Skin of body (tissue), 2 donors: ENCODE measurements around the gene LAMP2. TPM values are rescaled to one million over a fixed set of nuclear protein-coding genes. Genes with fewer than 3 reads are reported as not detected.
A peak's percentile ranks its signal among the peaks of the same experiment; 100 is the strongest.
"Not testable (repeated sequence)": the region's sequence is repeated elsewhere in the genome, so short reads cannot be mapped to it uniquely, and the experiment has no call there.

Experiments
- DNase-seq: peaks from one replicate; lab custom pipeline; 2025; lab: John Stamatoyannopoulos, UW
- total RNA-seq: library from RNA; depleted of rRNA; stranded (reverse); fragments of >200 nt; gene quantifications from one replicate; pipeline ENCODE4 v1.2.3, GENCODE V29; 2014

Gene LAMP2
- total RNA-seq, result 102 TPM

- peak; percentile 64 for DNase-seq
These were observed at the start of gene LAMP2 for GRCh38 chrX:120468825-120469525. TSS of gene LAMP2 (minus strand) at chrX:120469296. CDS start at chrX:120469169, 127 bp downstream.

GRCh38 chrX:120517936-120518335, 48.8 kb upstream of the LAMP2 start:
- DNase-seq, result peak; percentile 4

GRCh38 chrX:120514236-120514635, 45.1 kb upstream of the LAMP2 start:
- DNase-seq, result no peak

- no peak for DNase-seq
These were observed 43.5 kb upstream of the LAMP2 start for GRCh38 chrX:120512627-120513026.

- no peak for DNase-seq
These were observed 43.1 kb upstream of the LAMP2 start for GRCh38 chrX:120512222-120512621.

GRCh38 chrX:120504569-120504968, 35.5 kb upstream of the LAMP2 start:
- DNase-seq, result no peak

- DNase-seq, result no peak
These were observed 30.4 kb upstream of the LAMP2 start for GRCh38 chrX:120499301-120500072.

GRCh38 chrX:120490119-120490518, 21.0 kb upstream of the LAMP2 start:
- DNase-seq, result not testable (repeated sequence)

- no peak for DNase-seq
These were observed 17.7 kb upstream of the LAMP2 start for GRCh38 chrX:120486786-120487185.

GRCh38 chrX:120485638-120486520, 16.8 kb upstream of the LAMP2 start:
- DNase-seq, result peak; percentile 73

- no peak for DNase-seq
These were observed 16.2 kb upstream of the LAMP2 start for GRCh38 chrX:120485315-120485637.

- DNase-seq, result no peak
These were observed 8.4 kb upstream of the LAMP2 start for GRCh38 chrX:120477453-120477852.

GRCh38 chrX:120476714-120477113, 7.6 kb upstream of the LAMP2 start:
- DNase-seq, result no peak

- DNase-seq, result not testable (repeated sequence)
These were observed 6.4 kb upstream of the LAMP2 start for GRCh38 chrX:120475447-120475846.

GRCh38 chrX:120474085-120474484, 5.0 kb upstream of the LAMP2 start:
- no peak for DNase-seq

GRCh38 chrX:120469657-120470056, 561 bp upstream of the LAMP2 start:
- not testable (repeated sequence) for DNase-seq

GRCh38 chrX:120468479-120468824, 644 bp downstream of the LAMP2 start:
- no peak for DNase-seq

GRCh38 chrX:120468071-120468470, 1.0 kb downstream of the LAMP2 start:
- no peak for DNase-seq

GRCh38 chrX:120464411-120464810, 4.7 kb downstream of the LAMP2 start:
- no peak for DNase-seq

- no peak for DNase-seq
These were observed 5.9 kb downstream of the LAMP2 start for GRCh38 chrX:120463241-120463640.

- no peak for DNase-seq
These were observed 6.7 kb downstream of the LAMP2 start for GRCh38 chrX:120462370-120462769.

- DNase-seq, result no peak
These were observed 9.8 kb downstream of the LAMP2 start for GRCh38 chrX:120459309-120459708.
